GM12878 (cell line): ENCODE data around the gene NPR3. TPM values are rescaled to one million over a fixed set of nuclear protein-coding genes. Genes with fewer than 3 reads are reported as not detected.

Experiments used
- ATAC-seq: fragments of 200-7000 bp; cut with Tn5 transposase; 3 replicates; pipeline ENCODE4 v1.9.1; 2020; ENCODE audit warnings: mild to moderate bottlenecking, moderate library complexity
- BruUV-seq: library from RNA; stranded (reverse); fragments of 400-500 nt; replicated peaks from 2 replicates; lab custom pipeline; 2021; lab: Mats Ljungman, UMichigan
- CTCF ChIA-PET: fragments of 300-600 bp; sonication (Branson Sonifier 250); formaldehyde crosslinking; extraction: SDS; loops from one replicate; lab custom pipeline; 2021; ENCODE audit warnings: inconsistent platforms; lab: Yijun Ruan, JAX
- POLR2A ChIA-PET: fragments of 350-600 bp; formaldehyde crosslinking; extraction: SDS; loops from one replicate; lab custom pipeline; 2021; ENCODE audit warnings: inconsistent platforms; lab: Charles Lee
- RAD21 ChIA-PET: fragments of 300-600 bp; sonication (Branson Sonifier 250); formaldehyde crosslinking; loops from one replicate; lab custom pipeline; 2023; ENCODE audit warnings: antibody characterized with exemption; ENCODE audit not compliant: unreplicated experiment; lab: Charles Lee
- SMC1A ChIA-PET: fragments of 300-600 bp; sonication (Branson Sonifier 250); formaldehyde crosslinking; loops from one replicate; lab custom pipeline; 2023; ENCODE audit not compliant: unreplicated experiment, uncharacterized antibody; lab: Charles Lee
- DNase-seq: peaks from one replicate; pipeline ENCODE4 v3.0.0-alpha.2; 2011; ENCODE audit warnings: low read depth, low spot score
- FAIRE-seq: peaks from 3 replicates; lab custom pipeline; 2011; peaks lifted over from hg19 to GRCh38; lab: Jason Lieb, UNC
- H2AFZ ChIP-seq: 2 replicates; pipeline ENCODE4 v1.6.0; 2011; ENCODE audit warnings: low read depth, low read length, control low read depth; ENCODE audit not compliant: control insufficient read depth
- H3K27ac ChIP-seq: 2 replicates; pipeline ENCODE4 v1.5.1; 2011; ENCODE audit warnings: control low read depth; ENCODE audit not compliant: control insufficient read depth, insufficient read depth
- H3K27me3 ChIP-seq, 2 experiments: replicated peaks in 1 of 2; 2 replicates each; pipeline versions ENCODE4 v1.6.0 to v1.6.1; 2011; ENCODE audit warnings: low read length in 1 of 2; ENCODE audit not compliant: control insufficient read depth in 2 of 2, insufficient read depth in 2 of 2
- H3K36me3 ChIP-seq, 2 experiments: 2 replicates each; pipeline ENCODE4 v1.5.1; 2011; ENCODE audit warnings: low read length in 1 of 2; ENCODE audit not compliant: control insufficient read depth in 2 of 2, insufficient read depth in 2 of 2
- H3K4me1 ChIP-seq: 2 replicates; pipeline ENCODE4 v1.6.1; 2011; ENCODE audit warnings: mild to moderate bottlenecking, low read length, moderate library complexity, mixed read lengths; ENCODE audit not compliant: control insufficient read depth, insufficient read depth
- H3K4me2 ChIP-seq: 2 replicates; pipeline ENCODE4 v1.6.0; 2011; ENCODE audit warnings: control low read depth; ENCODE audit not compliant: control insufficient read depth, insufficient read depth
- H3K4me3 ChIP-seq: fragments of 200-600 bp; sonication (generic); 2 replicates; pipeline ENCODE4 v1.5.1; 2016
- H3K79me2 ChIP-seq: 2 replicates; pipeline ENCODE4 v1.6.0; 2011; ENCODE audit warnings: low read length; ENCODE audit not compliant: control insufficient read depth, insufficient read depth
- H3K9ac ChIP-seq: 2 replicates; pipeline ENCODE4 v1.8.0; 2011; ENCODE audit warnings: low read length, control low read depth, mixed read lengths; ENCODE audit not compliant: control insufficient read depth, insufficient read depth
- H3K9me3 ChIP-seq: replicated peaks from 3 replicates; pipeline ENCODE4 v1.5.1; 2011; ENCODE audit warnings: mild to moderate bottlenecking, low read length; ENCODE audit not compliant: control insufficient read depth, insufficient read depth
- H4K20me1 ChIP-seq: 2 replicates; pipeline ENCODE4 v1.6.0; 2011; ENCODE audit not compliant: control insufficient read depth, insufficient read depth
- ATF7 ChIP-seq: fragments of 450-650 bp; IDR thresholded peaks from 2 replicates; pipeline ENCODE4 v1.6.1; 2016; ENCODE audit warnings: low read depth, mild to moderate bottlenecking
- CREM ChIP-seq: IDR thresholded peaks from 2 replicates; pipeline ENCODE4 v1.6.1; 2014; ENCODE audit warnings: antibody characterized with exemption, low read depth
- IRF4 ChIP-seq: IDR thresholded peaks from 2 replicates; pipeline ENCODE4 v1.6.1; 2011; ENCODE audit warnings: low read depth, low read length
- MTA3 ChIP-seq: IDR thresholded peaks from 2 replicates; pipeline ENCODE4 v1.6.1; 2012; ENCODE audit warnings: low read length, inconsistent platforms, borderline replicate concordance
- NR2C2 ChIP-seq: IDR thresholded peaks from 2 replicates; pipeline ENCODE4 v1.6.1; 2011; ENCODE audit warnings: borderline replicate concordance, low read depth; ENCODE audit not compliant: control insufficient read depth, insufficient read length
- PKNOX1 ChIP-seq: fragments of 450-650 bp; IDR thresholded peaks from 2 replicates; pipeline ENCODE4 v1.6.1; 2016; ENCODE audit warnings: mild to moderate bottlenecking
- POLR2AphosphoS2 ChIP-seq: IDR thresholded peaks from 2 replicates; pipeline ENCODE4 v1.6.1; 2011; ENCODE audit warnings: low read depth, mild to moderate bottlenecking, low read length, improper control_type of control experiment, moderate library complexity
- RELA ChIP-seq: fragments of 450-650 bp; IDR thresholded peaks from 2 replicates; pipeline ENCODE4 v1.8.0; 2014; ENCODE audit warnings: borderline replicate concordance; ENCODE audit not compliant: partially characterized antibody
- SMAD1 ChIP-seq: fragments of 450-650 bp; IDR thresholded peaks from 2 replicates; pipeline ENCODE4 v1.6.1; 2018; ENCODE audit warnings: mild to moderate bottlenecking, low read depth; ENCODE audit not compliant: partially characterized antibody
- SMARCA5 ChIP-seq: fragments of 450-650 bp; IDR thresholded peaks from 2 replicates; pipeline ENCODE4 v1.6.1; 2017; ENCODE audit warnings: mild to moderate bottlenecking
- ZNF207 ChIP-seq: fragments of 450-650 bp; IDR thresholded peaks from 2 replicates; pipeline ENCODE4 v1.6.1; 2014; ENCODE audit warnings: antibody characterized with exemption, mild to moderate bottlenecking, borderline replicate concordance
- in situ Hi-C: fragments of 300-500 bp; cut with MboI; formaldehyde crosslinking; loops from 9 replicates; pipeline ENCODE4 v1.14.3; 2018; ENCODE audit warnings: mixed read lengths
- intact Hi-C: fragments of 100-400 bp; cut with micrococcal nuclease; formaldehyde crosslinking; loops from one replicate; pipeline ENCODE4 v1.14.2; 2022; ENCODE audit not compliant: unreplicated experiment
- polyA plus RNA-seq, 11 experiments: library from polyadenylated mRNA; depleted of rRNA in 4 of 11; unstranded in 6 of 11; stranded (reverse) in 5 of 11; fragments of >200 nt; fragmentation: Nextera tagmentation in 4 of 11; fragmentation: Illumina TruSeq in 1 of 11; extraction: Ambion mirVana in 4 of 11; extraction: Trizol in 1 of 11; gene quantifications; 1 replicate in 1 of 11; 2 replicates in 10 of 11; pipeline versions ENCODE4 v1.2.1 to v1.2.3, GENCODE V29; 2011 to 2016; ENCODE audit warnings: inconsistent platforms in 2 of 11, missing spikeins in 2 of 11, low read depth in 1 of 11
- total RNA-seq, 4 experiments: library from RNA; depleted of rRNA in 3 of 4; stranded (reverse); fragments of >200 nt in 3 of 4; fragmentation: Illumina TruSeq in 1 of 4; extraction: Trizol in 1 of 4; gene quantifications; 2 replicates each; pipeline versions ENCODE4 v1.2.1 to v1.2.3, GENCODE V29; 2013 to 2021
- TF ChIP-seq, protein P1 (sequence below): fragments of 450-650 bp; IDR thresholded peaks from 2 replicates; pipeline ENCODE4 v1.6.1; 2017; ENCODE audit warnings: mild to moderate bottlenecking, moderate library complexity

NPR3 gene
- total and polyA plus RNA-seq, 10 of the 15 experiments (the other 5 are each of a cell fraction or from before 2014, with no cell fraction given): 0.01 to 0.37 (median 0.14) TPM; not detected in 7

GRCh38 chr5:32753051-32753450, 41.9 kb downstream of the NPR3 start (continued):
- TF ChIP-seq SMARCA5 (no peak), IRF4 (no peak)

DNA sequence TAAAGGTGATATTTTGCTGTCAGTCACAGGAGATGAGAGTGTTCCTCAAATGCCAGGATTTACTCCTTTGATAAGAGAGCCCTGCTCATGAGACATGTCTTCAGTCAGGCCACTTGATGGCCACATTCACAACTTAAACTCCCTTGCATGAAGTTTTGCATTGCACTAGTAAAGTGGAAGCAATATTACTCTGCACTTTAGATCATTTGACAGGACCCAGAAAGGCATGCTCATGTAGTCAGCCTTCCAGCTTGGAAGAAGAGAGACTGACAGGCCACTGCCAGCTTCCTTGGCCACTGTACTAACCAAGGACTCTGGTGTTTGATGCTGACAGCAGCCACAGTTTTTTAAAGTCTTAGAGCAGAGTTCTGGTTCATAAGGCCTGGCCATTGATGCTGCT, 42.6 kb downstream of the NPR3 start:
- no peaks in the 10 kb centered on the region for H3K4me1 ChIP-seq
- TF ChIP-seq SMAD1 (no peak), ZNF207 (no peak), PKNOX1 (no peak), RELA (no peak), ATF7 (no peak), POLR2AphosphoS2 (no peak), MTA3 (no peak), CREM (no peak), NR2C2 (no peak)
- TF ChIP-seq, protein P1, sequence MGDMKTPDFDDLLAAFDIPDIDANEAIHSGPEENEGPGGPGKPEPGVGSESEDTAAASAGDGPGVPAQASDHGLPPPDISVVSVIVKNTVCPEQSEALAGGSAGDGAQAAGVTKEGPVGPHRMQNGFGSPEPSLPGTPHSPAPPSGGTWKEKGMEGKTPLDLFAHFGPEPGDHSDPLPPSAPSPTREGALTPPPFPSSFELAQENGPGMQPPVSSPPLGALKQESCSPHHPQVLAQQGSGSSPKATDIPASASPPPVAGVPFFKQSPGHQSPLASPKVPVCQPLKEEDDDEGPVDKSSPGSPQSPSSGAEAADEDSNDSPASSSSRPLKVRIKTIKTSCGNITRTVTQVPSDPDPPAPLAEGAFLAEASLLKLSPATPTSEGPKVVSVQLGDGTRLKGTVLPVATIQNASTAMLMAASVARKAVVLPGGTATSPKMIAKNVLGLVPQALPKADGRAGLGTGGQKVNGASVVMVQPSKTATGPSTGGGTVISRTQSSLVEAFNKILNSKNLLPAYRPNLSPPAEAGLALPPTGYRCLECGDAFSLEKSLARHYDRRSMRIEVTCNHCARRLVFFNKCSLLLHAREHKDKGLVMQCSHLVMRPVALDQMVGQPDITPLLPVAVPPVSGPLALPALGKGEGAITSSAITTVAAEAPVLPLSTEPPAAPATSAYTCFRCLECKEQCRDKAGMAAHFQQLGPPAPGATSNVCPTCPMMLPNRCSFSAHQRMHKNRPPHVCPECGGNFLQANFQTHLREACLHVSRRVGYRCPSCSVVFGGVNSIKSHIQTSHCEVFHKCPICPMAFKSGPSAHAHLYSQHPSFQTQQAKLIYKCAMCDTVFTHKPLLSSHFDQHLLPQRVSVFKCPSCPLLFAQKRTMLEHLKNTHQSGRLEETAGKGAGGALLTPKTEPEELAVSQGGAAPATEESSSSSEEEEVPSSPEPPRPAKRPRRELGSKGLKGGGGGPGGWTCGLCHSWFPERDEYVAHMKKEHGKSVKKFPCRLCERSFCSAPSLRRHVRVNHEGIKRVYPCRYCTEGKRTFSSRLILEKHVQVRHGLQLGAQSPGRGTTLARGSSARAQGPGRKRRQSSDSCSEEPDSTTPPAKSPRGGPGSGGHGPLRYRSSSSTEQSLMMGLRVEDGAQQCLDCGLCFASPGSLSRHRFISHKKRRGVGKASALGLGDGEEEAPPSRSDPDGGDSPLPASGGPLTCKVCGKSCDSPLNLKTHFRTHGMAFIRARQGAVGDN: no peak
- H3K9me3 ChIP-seq: no peaks in the 10 kb centered on the region
- H3K79me2 ChIP-seq: no peaks in the 10 kb centered on the region
- POLR2A ChIA-PET: no interaction called here
- H2AFZ ChIP-seq: no peak overlapping the region
- H3K27ac ChIP-seq: no peak overlapping the region
- ATAC-seq (no peak), FAIRE-seq (no peak), DNase-seq (no peak)
- BruUV-seq: no TSS peak
- RAD21 ChIA-PET: no interaction called here
- H3K9ac ChIP-seq: no peak overlapping the region
- H3K4me2 ChIP-seq: no peak overlapping the region
- no peak overlapping the region for H3K4me3 ChIP-seq
- CTCF ChIA-PET: interaction anchor here (1.2 kb wide), 1 partner anchor 16 kb away, joined by 3 read pairs; no protein-coding TSS in a partner anchor
- intact Hi-C loops: no loop called here
- in situ Hi-C loops: no loop called here
- H3K27me3 ChIP-seq: no peaks in the 10 kb centered on the region; a peak in 1 of 4 replicates
- no peaks in the 10 kb centered on the region for H3K36me3 ChIP-seq
- no peaks in the 10 kb centered on the region for H4K20me1 ChIP-seq
- SMC1A ChIA-PET: no interaction called here
